Effector memory CD4-positive, alpha-beta T cell (primary cell): ENCODE data around the gene ZBTB32.

Source experiments
- DNase-seq, 3 donors: peaks; one replicate each; pipeline ENCODE4 v3.0.0-alpha.2; 2020
- H3K27ac ChIP-seq: 2 replicates; pipeline ENCODE4 v1.7.0; 2013; ENCODE audit warnings: mild to moderate bottlenecking, low read length, moderate library complexity; ENCODE audit not compliant: insufficient read depth, poor library complexity, severe bottlenecking
- H3K27me3 ChIP-seq: replicated peaks from 2 replicates; pipeline ENCODE4 v1.7.0; 2013; ENCODE audit warnings: mild to moderate bottlenecking, low read length; ENCODE audit not compliant: insufficient read depth, control insufficient read depth, poor library complexity, severe bottlenecking
- H3K36me3 ChIP-seq: 2 replicates; pipeline ENCODE4 v1.7.0; 2013; ENCODE audit warnings: mild to moderate bottlenecking, low read length, moderate library complexity; ENCODE audit not compliant: control insufficient read depth, insufficient read depth
- H3K4me1 ChIP-seq: 2 replicates; pipeline ENCODE4 v1.7.0; 2013; ENCODE audit warnings: low read length, mild to moderate bottlenecking; ENCODE audit not compliant: control insufficient read depth, insufficient read depth, poor library complexity, severe bottlenecking
- H3K4me3 ChIP-seq: 2 replicates; pipeline ENCODE4 v1.7.0; 2013; ENCODE audit warnings: low read length, low read depth, mild to moderate bottlenecking; ENCODE audit not compliant: insufficient read depth, poor library complexity, severe bottlenecking
- H3K9me3 ChIP-seq: 2 replicates; pipeline ENCODE4 v1.7.0; 2013; ENCODE audit warnings: mild to moderate bottlenecking, low read length, moderate library complexity; ENCODE audit not compliant: control insufficient read depth

Gene ZBTB32

DNA sequence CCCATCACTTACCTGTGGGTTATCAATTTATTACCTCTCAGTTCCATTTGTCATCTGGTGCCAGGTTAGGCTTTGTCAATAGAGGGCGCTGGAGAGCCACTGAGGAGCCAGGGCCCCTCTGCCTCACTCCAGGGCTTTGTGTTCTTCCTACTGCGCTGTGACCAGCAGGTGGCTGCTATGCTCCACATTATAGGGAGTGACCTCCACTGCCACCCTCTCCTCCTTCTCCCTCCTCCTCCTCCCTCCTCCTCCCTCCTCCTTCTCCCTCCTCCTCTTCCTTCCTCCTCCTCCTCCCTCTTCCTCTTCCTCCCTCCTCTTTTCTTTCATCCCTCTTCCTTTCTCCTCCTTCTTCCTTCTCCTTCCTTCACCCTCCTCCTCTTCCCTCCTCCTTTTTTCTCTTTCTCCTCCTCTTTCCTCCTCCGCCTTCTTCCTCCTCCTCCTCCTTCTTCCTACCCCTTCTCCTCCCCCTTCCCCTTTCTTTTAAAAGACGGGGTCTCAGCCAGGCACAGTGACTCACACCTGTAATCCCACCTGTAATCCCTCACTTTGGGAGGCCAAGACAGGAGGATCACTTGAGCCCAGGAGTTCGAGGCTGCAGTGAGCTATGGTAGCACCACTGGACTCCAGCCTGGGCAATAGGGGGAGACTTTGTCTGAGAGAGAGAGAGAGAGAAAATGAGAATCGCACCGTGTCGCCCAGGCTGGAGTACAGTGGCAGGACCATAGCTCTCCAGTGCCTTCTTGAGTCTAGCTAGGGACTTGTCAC, 10.3 kb upstream of the ZBTB32 start:
- H3K4me3 ChIP-seq = no peak overlapping the region
- H3K27ac ChIP-seq = no peak overlapping the region
- no peaks in the 10 kb centered on the region for H3K4me1 ChIP-seq
- no peaks in the 10 kb centered on the region for H3K9me3 ChIP-seq
- H3K36me3 ChIP-seq = no peaks in the 10 kb centered on the region
- peak; percentile 75 to 83 (median 80) for DNase-seq
- no peaks in the 10 kb centered on the region for H3K27me3 ChIP-seq

DNA sequence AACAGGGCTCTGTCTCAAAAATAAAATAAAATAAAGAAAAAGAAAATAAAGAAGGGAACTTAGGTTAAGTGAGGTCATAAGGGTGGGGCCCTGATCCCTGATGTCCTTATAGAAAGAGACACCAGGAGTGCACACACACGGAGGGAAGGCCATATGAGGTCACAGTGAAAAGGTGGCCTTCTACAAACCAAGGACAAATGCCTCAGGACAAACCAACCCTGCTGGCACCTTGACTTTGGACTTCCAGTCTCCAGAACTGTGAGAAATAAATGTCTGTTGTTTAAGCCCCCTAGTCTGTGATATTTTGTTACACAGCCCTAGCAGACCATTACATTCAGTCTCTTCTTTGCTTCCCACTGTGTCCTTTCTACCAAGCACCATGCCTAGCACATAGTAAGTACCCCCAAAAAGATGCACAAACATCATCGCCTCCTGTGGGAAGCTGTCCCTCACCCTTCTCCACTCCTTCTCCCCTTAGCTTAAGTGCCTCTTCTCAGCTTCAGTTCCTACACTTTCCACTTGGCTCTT, 8.4 kb upstream of the ZBTB32 start:
- Histone ChIP-seq H3K9me3 (no peaks in the 10 kb centered on the region), H3K27me3 (no peaks in the 10 kb centered on the region), H3K4me1 (no peaks in the 10 kb centered on the region), H3K27ac (no peak overlapping the region), H3K36me3 (no peaks in the 10 kb centered on the region), H3K4me3 (no peak overlapping the region)
- DNase-seq = no peak

DNA sequence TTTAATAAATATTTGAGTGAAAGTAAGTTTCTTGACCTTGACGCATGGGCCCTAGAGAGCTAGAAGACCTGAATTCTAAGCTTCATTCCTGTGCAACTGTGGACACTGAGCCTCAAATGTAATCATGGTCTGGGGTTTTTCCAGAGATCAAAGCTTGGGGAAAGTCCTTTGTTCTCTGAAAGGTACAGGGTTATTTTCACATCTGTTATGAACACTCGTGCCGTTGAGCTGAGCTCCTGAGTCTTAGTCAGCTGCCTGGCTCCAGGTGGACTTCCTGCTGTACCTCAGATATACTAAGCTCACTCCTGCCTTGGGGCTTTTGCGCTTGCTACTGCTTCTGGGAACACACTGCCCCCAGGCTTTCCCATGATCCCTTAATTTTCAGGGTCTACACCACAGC, 7.5 kb upstream of the ZBTB32 start:
- Histone ChIP-seq H3K9me3 (no peaks in the 10 kb centered on the region), H3K27ac (no peak overlapping the region), H3K4me1 (peaks cover 1% of the 10 kb centered on the region), H3K36me3 (no peaks in the 10 kb centered on the region), H3K4me3 (no peak overlapping the region), H3K27me3 (no peaks in the 10 kb centered on the region)
- no peak for DNase-seq

DNA sequence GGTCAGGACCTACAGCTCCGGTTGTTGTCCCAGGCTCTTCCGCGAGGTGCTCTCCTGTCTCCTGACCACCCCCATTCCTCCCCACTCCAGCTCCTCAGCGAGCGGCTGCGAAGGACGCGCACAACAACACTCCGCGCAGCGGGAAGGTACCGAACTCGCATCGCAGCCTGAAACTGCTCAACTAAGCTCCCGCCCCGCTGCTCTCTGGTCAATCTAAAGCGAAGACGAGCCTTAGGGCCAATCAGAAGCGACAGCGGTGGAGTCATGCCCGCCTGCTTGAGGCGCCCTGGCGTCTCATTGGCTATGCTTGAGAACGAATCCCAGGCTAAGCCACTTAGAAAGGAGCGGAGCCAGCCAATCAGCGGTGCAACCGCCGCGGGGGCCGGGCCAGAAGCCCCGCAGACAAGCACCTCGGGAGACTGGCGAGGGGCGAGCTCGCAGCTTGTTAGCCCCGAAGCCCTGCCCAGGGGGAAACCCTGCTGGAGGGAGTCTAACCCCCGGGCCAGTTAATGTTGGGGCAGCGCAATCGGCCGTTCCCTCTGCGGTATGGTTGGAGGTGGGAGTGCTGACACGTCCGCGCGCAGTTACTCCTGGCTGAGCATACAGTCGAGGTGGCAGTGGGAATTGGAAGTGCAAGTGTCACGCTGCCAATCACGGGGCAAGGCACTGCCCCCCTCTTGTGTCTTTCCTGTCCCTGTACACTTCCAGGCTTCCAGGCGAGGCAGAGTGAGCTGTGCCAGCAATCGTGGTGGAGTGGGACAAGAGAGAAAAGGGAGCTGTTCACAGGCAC, 1.9 kb upstream of the ZBTB32 start:
- Histone ChIP-seq H3K4me1 (peaks cover 9% of the 10 kb centered on the region), H3K9me3 (no peaks in the 10 kb centered on the region), H3K27me3 (no peaks in the 10 kb centered on the region), H3K36me3 (no peaks in the 10 kb centered on the region), H3K27ac (peak overlapping the region; percentile 38), H3K4me3 (peak overlapping the region; percentile 71)
- DNase-seq = peak; percentile 87 to 92 (median 91)

DNA sequence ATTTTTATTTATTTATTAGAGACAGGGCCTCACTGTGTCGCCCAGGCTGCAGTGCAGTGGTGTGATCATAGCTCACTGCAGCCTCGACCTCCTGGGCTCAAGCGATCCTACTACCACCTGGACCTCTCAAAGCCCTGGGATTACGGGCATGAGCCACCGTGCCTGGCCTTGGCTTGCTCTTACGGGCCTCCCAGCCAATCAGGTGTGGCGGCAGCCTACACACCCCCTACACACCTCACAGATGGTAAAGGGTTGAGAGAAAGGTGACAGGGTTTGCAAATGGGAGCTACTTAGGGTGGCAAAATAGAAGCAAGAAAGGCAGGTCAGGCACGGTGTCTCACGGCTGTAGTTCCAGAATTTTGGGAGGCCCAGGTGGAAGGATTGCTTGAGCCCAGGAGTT, 1.0 kb upstream of the ZBTB32 start:
- Histone ChIP-seq H3K9me3 (no peaks in the 10 kb centered on the region), H3K4me3 (no peak overlapping the region), H3K4me1 (peaks cover 9% of the 10 kb centered on the region), H3K27ac (no peak overlapping the region), H3K36me3 (no peaks in the 10 kb centered on the region), H3K27me3 (no peaks in the 10 kb centered on the region)
- no peak for DNase-seq

DNA sequence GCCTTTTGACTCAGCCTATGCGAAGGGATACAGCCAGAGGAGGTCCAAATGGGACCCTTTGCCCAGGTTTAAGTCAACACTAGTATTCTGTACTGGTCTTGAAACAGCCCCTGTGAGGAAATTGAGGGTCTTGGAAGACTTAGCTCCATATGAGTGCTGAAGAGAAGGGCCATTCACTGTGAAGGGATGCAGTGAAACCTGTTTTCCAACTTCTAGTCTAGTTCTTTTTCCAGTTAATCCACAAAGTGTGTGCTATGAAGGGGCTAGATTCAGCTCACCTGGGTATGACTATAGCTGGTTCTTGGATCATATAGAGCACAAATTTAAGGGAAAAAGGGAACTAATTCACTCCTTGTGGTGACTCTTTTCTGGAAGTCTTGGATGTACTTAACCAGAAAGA, 4.0 kb downstream of the ZBTB32 start:
- no peaks in the 10 kb centered on the region for H3K27me3 ChIP-seq
- no peak overlapping the region for H3K4me3 ChIP-seq
- H3K27ac ChIP-seq = no peak overlapping the region
- no peaks in the 10 kb centered on the region for H3K9me3 ChIP-seq
- H3K4me1 ChIP-seq = peaks cover 22% of the 10 kb centered on the region
- no peaks in the 10 kb centered on the region for H3K36me3 ChIP-seq
- no peak for DNase-seq

DNA sequence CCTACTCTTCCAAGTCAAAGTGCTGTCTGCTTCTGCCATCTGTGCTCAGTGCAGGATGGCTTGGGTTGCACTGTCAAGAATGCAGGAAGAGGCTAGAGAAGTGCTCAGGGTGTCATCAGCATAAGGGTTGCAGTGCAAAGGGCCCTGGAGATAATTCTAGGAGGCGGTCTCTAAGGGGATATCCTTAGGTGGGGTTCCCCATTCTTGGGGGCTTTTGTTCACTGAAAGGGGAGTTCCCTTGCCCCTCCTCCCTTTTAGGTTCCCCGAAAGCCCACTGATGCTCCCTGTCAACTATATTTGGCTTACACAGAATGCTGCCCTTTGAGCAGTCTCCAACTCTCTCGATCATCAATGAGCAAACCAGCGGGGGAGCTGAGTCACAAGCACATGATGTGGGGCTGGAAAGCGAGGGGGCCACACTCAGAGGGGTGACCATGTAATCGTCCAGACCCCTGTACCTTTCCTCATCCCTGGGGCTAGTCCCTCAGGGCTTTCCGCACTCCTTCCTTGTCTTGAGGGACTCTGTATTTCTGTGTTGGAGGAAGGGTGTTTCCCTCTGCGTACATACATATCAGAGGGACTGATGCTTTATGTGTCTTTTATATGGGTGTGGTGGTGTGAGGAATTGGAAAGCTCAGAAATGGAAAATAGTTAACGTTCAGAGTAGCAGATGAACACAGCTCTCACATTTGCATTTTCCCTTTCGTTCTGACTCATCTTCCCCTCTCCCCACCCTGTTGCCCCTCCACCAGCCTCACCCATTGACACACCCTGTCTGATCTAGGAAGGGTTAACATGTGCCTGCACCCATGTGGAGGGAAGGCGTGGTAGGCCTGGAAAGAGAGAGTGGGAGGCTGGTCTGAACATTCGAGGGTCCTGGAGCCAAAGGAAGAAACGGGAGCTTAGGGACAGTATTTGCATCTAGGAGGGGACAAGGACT, 6.7 kb downstream of the ZBTB32 start:
- no peaks in the 10 kb centered on the region for H3K27me3 ChIP-seq
- DNase-seq = no peak
- no peaks in the 10 kb centered on the region for H3K36me3 ChIP-seq
- H3K27ac ChIP-seq = no peak overlapping the region
- peaks cover 28% of the 10 kb centered on the region for H3K4me1 ChIP-seq
- H3K4me3 ChIP-seq = no peak overlapping the region
- no peaks in the 10 kb centered on the region for H3K9me3 ChIP-seq

DNA sequence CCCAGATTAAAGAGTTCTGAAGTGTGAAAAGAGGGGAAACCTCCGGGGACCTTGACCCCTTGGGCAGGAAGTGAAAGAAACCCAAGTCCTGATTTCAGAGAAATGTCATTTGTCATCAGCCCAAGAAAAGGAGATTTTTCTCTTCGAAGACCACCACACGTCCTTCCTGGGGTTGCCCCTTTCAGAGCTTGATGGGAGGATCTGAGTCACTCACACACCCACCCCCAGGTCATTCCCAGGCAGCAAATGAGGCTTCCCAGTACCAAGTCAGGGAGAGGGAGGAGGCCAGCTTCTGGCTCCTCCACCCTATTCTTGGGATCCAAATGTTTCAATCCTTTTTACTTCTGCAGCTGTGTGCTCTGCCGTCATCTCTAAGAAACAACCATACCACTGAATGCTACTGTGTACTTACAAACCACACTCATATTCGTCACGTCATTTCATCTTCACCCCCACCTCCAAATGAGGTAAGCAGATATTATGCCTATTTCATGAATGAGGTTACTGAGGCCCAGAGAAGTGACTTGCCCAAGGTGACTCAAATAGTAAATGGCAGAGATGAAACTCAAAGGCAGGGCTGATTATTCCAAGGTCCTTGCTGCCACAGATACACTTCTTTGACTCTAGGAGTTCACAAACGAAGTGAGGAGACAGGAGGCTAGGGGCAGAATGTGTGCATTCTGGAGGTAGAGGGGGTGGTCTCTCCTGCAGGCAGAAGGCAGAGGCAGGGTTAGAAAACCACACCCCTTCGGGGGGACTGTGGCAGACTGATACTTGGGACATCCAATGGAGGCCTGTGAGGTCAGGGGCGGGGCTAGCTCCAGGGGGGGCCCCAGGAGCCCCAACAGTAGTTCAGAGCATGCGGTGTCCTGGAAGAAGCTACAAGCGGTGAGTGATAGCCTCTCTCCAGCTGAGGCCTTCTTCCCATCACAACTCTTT, 8.5 kb downstream of the ZBTB32 start:
- Histone ChIP-seq H3K9me3 (no peaks in the 10 kb centered on the region), H3K36me3 (no peaks in the 10 kb centered on the region), H3K27me3 (no peaks in the 10 kb centered on the region), H3K27ac (peak overlapping the region; percentile 31), H3K4me1 (peaks cover 40% of the 10 kb centered on the region), H3K4me3 (no peak overlapping the region)
- DNase-seq = peak in 1 of 3 donors; percentile 17

DNA sequence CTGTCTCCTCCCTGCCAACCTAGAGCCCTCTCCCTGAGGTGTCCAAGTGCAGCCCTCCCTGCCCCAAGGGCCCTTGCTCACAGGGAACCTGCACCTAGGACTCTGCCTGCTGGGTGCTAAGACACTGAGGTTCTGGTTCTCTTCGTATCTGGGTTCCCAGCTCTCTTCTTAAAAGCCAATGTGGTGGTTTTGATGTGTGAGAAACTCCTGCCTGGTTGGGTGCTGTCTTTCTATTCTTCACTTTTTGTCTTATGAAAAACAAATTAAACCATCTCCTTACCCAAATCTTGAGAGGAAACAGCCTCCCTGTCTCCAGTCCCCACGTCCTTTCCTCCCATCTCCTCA, 9.1 kb downstream of the ZBTB32 start:
- no peak overlapping the region for H3K4me3 ChIP-seq
- H3K4me1 ChIP-seq = peaks cover 41% of the 10 kb centered on the region
- DNase-seq = no peak
- H3K27ac ChIP-seq = peak overlapping the region; percentile 31
- no peaks in the 10 kb centered on the region for H3K9me3 ChIP-seq
- no peaks in the 10 kb centered on the region for H3K27me3 ChIP-seq
- H3K36me3 ChIP-seq = no peaks in the 10 kb centered on the region
